BJ (cell line): ENCODE results near the gene DSCAML1. TPM values are rescaled to one million over a fixed set of nuclear protein-coding genes. Genes with fewer than 3 reads are reported as not detected.

ENCODE experiments used
- CTCF ChIA-PET: fragments of 350-600 bp; formaldehyde crosslinking; extraction: SDS; loops from one replicate; lab custom pipeline; 2021; ENCODE audit warnings: antibody characterized with exemption, inconsistent platforms; lab: Yijun Ruan, JAX
- POLR2A ChIA-PET: fragments of 300-600 bp; sonication (Branson Sonifier 250); formaldehyde crosslinking; extraction: SDS; loops from one replicate; lab custom pipeline; 2021; ENCODE audit warnings: antibody characterized with exemption; lab: Charles Lee
- DNase-seq: peaks from one replicate; pipeline ENCODE4 v3.0.0-alpha.2; 2011; ENCODE audit warnings: low read depth
- H3K27me3 ChIP-seq: 2 replicates; pipeline ENCODE4 v1.6.0; 2011; ENCODE audit warnings: low read length; ENCODE audit not compliant: control insufficient read depth, insufficient read depth
- H3K36me3 ChIP-seq: 2 replicates; pipeline ENCODE4 v1.5.1; 2011; ENCODE audit warnings: low read length; ENCODE audit not compliant: control insufficient read depth, insufficient read depth
- H3K4me3 ChIP-seq: 2 replicates; pipeline ENCODE4 v1.5.1; 2011; ENCODE audit warnings: low read depth, mild to moderate bottlenecking, control low read depth, low read length
- CTCF ChIP-seq: IDR thresholded peaks from 2 replicates; pipeline ENCODE4 v1.5.1; 2011; ENCODE audit warnings: low read depth, mild to moderate bottlenecking, control low read depth, inconsistent platforms, low read length, moderate library complexity; ENCODE audit not compliant: insufficient read depth
- polyA plus RNA-seq: library from polyadenylated mRNA; depleted of rRNA; stranded (reverse); fragments of >200 nt; gene quantifications from 2 replicates; pipeline ENCODE4 v1.2.3, GENCODE V29; 2011

Gene DSCAML1
- polyA plus RNA-seq, 1 experiment: not detected

- TF ChIP-seq CTCF: no peak
- H3K4me3 ChIP-seq: no peak overlapping the region
- POLR2A ChIA-PET: no interaction called here
- CTCF ChIA-PET: no interaction called here
- DNase-seq: no peak
- peaks cover 3% of the 10 kb centered on the region; the same call in 1 of the 2 replicates for H3K27me3 ChIP-seq
- H3K36me3 ChIP-seq: no peaks in the 10 kb centered on the region
Measured at GRCh38 chr11:117506971-117507370, 290.0 kb downstream of the DSCAML1 start.

GRCh38 chr11:117505285-117505970 lies 291.6 kb downstream of the DSCAML1 start:
- H3K27me3 ChIP-seq: peaks cover 3% of the 10 kb centered on the region; the same call in 1 of the 2 replicates
- no peak for DNase-seq
- POLR2A ChIA-PET: no interaction called here
- CTCF ChIA-PET: no interaction called here
- no peak for TF ChIP-seq CTCF
- no peaks in the 10 kb centered on the region for H3K36me3 ChIP-seq
- no peak overlapping the region for H3K4me3 ChIP-seq

- no peak for TF ChIP-seq CTCF
- DNase-seq: no peak
- ChIA-PET POLR2A (no interaction called here), CTCF (no interaction called here)
- no peak overlapping the region for H3K4me3 ChIP-seq
- peaks cover 3% of the 10 kb centered on the region; the same call in 1 of the 2 replicates for H3K27me3 ChIP-seq
- H3K36me3 ChIP-seq: no peaks in the 10 kb centered on the region
Measured at GRCh38 chr11:117502779-117503100, 294.3 kb downstream of the DSCAML1 start.

GRCh38 chr11:117502015-117502778 lies 294.8 kb downstream of the DSCAML1 start:
- peaks cover 3% of the 10 kb centered on the region; the same call in 1 of the 2 replicates for H3K27me3 ChIP-seq
- POLR2A ChIA-PET: no interaction called here
- DNase-seq: no peak
- no peak overlapping the region for H3K4me3 ChIP-seq
- H3K36me3 ChIP-seq: no peaks in the 10 kb centered on the region
- CTCF ChIA-PET: no interaction called here
- TF ChIP-seq CTCF: no peak

- H3K36me3 ChIP-seq: no peaks in the 10 kb centered on the region
- no peak overlapping the region for H3K4me3 ChIP-seq
- no peak for DNase-seq
- ChIA-PET POLR2A (no interaction called here), CTCF (no interaction called here)
- H3K27me3 ChIP-seq: peaks cover 3% of the 10 kb centered on the region; the same call in 1 of the 2 replicates
- no peak for TF ChIP-seq CTCF
Measured at GRCh38 chr11:117501237-117501898, 295.6 kb downstream of the DSCAML1 start.
